Suppressor macrophage (primary cell): Measurements from ENCODE around the gene PAK1.
A peak's percentile ranks its signal among the peaks of the same experiment; 100 is the strongest.

Experiments used
- DNase-seq, 4 experiments: peaks; one replicate each; pipeline ENCODE4 v3.0.0-alpha.2; 2020 to 2022

Gene PAK1

GRCh38 chr11:77472991-77473800 lies 698 bp downstream of the PAK1 start:
- peak; percentile 21 to 65 (median 47) for DNase-seq

- DNase-seq, result peak; percentile 28 to 63 (median 49)
These were observed 2.2 kb downstream of the PAK1 start for GRCh38 chr11:77471558-77472193.

- DNase-seq, result no peak
These were observed 2.9 kb downstream of the PAK1 start for GRCh38 chr11:77470971-77471370.

GRCh38 chr11:77470504-77470903 lies 3.4 kb downstream of the PAK1 start:
- DNase-seq, result peak in 1 of 4 experiments; percentile 27

- no peak for DNase-seq
These were observed 5.4 kb downstream of the PAK1 start for GRCh38 chr11:77468527-77468926.

GRCh38 chr11:77467993-77468392 lies 5.9 kb downstream of the PAK1 start:
- peak in 1 of 4 experiments; percentile 28 for DNase-seq

GRCh38 chr11:77467233-77467632 lies 6.7 kb downstream of the PAK1 start:
- DNase-seq, result no peak

GRCh38 chr11:77457340-77457739 lies 16.6 kb downstream of the PAK1 start:
- no peak for DNase-seq

- DNase-seq, result peak in 2 of 4 experiments; percentile 6 to 29
These were observed 18.2 kb downstream of the PAK1 start for GRCh38 chr11:77455740-77456139.

GRCh38 chr11:77454867-77455655 lies 18.8 kb downstream of the PAK1 start:
- no peak for DNase-seq

- peak in 1 of 4 experiments; percentile 20 for DNase-seq
These were observed 23.7 kb downstream of the PAK1 start for GRCh38 chr11:77450227-77450626.

GRCh38 chr11:77449784-77450183 lies 24.1 kb downstream of the PAK1 start:
- DNase-seq, result no peak

- DNase-seq, result peak; percentile 44 to 80 (median 76)
These were observed 24.8 kb downstream of the PAK1 start for GRCh38 chr11:77449060-77449521.

- DNase-seq, result no peak
These were observed 25.6 kb downstream of the PAK1 start for GRCh38 chr11:77448269-77448668.

- no peak for DNase-seq
These were observed 26.8 kb downstream of the PAK1 start for GRCh38 chr11:77446911-77447629.

- DNase-seq, result peak in 2 of 4 experiments; percentile 45 to 48
These were observed 29.6 kb downstream of the PAK1 start for GRCh38 chr11:77444261-77444660.

GRCh38 chr11:77442394-77443053 lies 31.4 kb downstream of the PAK1 start:
- no peak for DNase-seq

GRCh38 chr11:77441426-77441825 lies 32.5 kb downstream of the PAK1 start:
- peak in 3 of 4 experiments; percentile 30 to 58 (median 50) for DNase-seq

GRCh38 chr11:77440678-77441077 lies 33.2 kb downstream of the PAK1 start:
- no peak for DNase-seq

GRCh38 chr11:77438487-77438886 lies 35.4 kb downstream of the PAK1 start:
- no peak for DNase-seq

GRCh38 chr11:77436969-77437368 lies 36.9 kb downstream of the PAK1 start:
- no peak for DNase-seq

- DNase-seq, result peak in 3 of 4 experiments; percentile 34 to 57 (median 54)
These were observed 37.4 kb downstream of the PAK1 start for GRCh38 chr11:77436506-77436905.
